ENCODE measurements around the gene PSPH. TPM values are rescaled to one million over a fixed set of nuclear protein-coding genes. Genes with fewer than 3 reads are reported as not detected.

The PSPH gene
- total and polyA plus RNA-seq, 2 donors (not counting 1 experiment from before 2014, with no cell fraction given) = 14.4 to 74.3 TPM

- TF ChIP-seq CTCF (conservative IDR thresholded peaks at IDR 0.05 in 1 of 2, IDR thresholded peaks at IDR 0.05 in 1 of 2; ENCODE audit: low read depth in 1 of 2, low read length in 2 of 2) (no peak), EZH2 (IDR thresholded peaks at IDR 0.05; ENCODE audit: low read length, missing control alignments) (no peak)
- no peak overlapping the region for H3K4me3 ChIP-seq (replicated peaks in 1 of 4; ENCODE audit: control extremely low read depth in 1 of 4, insufficient read depth in 1 of 4, low read depth in 3 of 4, low read length in 4 of 4)
- no peaks in the 10 kb centered on the region for H4K20me1 ChIP-seq (ENCODE audit: control insufficient read depth, extremely low read depth, insufficient read depth, low read length)
- H3K9me3 ChIP-seq (ENCODE audit: control insufficient read depth, insufficient read depth, low read depth, low read length) = no peaks in the 10 kb centered on the region
- no peaks in the 10 kb centered on the region for H3K4me1 ChIP-seq (ENCODE audit: control insufficient read depth, extremely low read depth, insufficient read depth, low read length)
- H3K27ac ChIP-seq (ENCODE audit: insufficient read depth, low read length) = no peak overlapping the region
- peaks cover 4% of the 10 kb centered on the region for H3K79me2 ChIP-seq (ENCODE audit: control insufficient read depth, insufficient read depth, low read length)
- DNase-seq (ENCODE audit: low read depth in 2 of 2) = no peak
- no peak overlapping the region for H3K4me2 ChIP-seq (ENCODE audit: extremely low read depth, insufficient read depth, low read length)
- H3K36me3 ChIP-seq (ENCODE audit: control insufficient read depth, insufficient read depth, low read length) = no peaks in the 10 kb centered on the region
- no peak overlapping the region for H3K9ac ChIP-seq (ENCODE audit: insufficient read depth, low read length)
- H3K27me3 ChIP-seq (ENCODE audit: control insufficient read depth, insufficient read depth, low read length) = no peaks in the 10 kb centered on the region
- no peak overlapping the region for H2AFZ ChIP-seq (ENCODE audit: low read length)
These were observed 80.7 kb downstream of the PSPH start for GRCh38 chr7:55970561-55970960.

- TF ChIP-seq CTCF (conservative IDR thresholded peaks at IDR 0.05 in 1 of 2, IDR thresholded peaks at IDR 0.05 in 1 of 2; ENCODE audit: low read depth in 1 of 2, low read length in 2 of 2) (no peak), EZH2 (IDR thresholded peaks at IDR 0.05; ENCODE audit: low read length, missing control alignments) (no peak)
- Histone ChIP-seq H3K27me3 (ENCODE audit: control insufficient read depth, insufficient read depth, low read length) (no peaks in the 10 kb centered on the region), H3K4me2 (ENCODE audit: extremely low read depth, insufficient read depth, low read length) (no peak overlapping the region), H3K4me3 (replicated peaks in 1 of 4; ENCODE audit: control extremely low read depth in 1 of 4, insufficient read depth in 1 of 4, low read depth in 3 of 4, low read length in 4 of 4) (no peak overlapping the region), H4K20me1 (ENCODE audit: control insufficient read depth, extremely low read depth, insufficient read depth, low read length) (no peaks in the 10 kb centered on the region), H3K79me2 (ENCODE audit: control insufficient read depth, insufficient read depth, low read length) (peaks cover 5% of the 10 kb centered on the region), H3K9me3 (ENCODE audit: control insufficient read depth, insufficient read depth, low read depth, low read length) (no peaks in the 10 kb centered on the region), H3K4me1 (ENCODE audit: control insufficient read depth, extremely low read depth, insufficient read depth, low read length) (no peaks in the 10 kb centered on the region), H3K36me3 (ENCODE audit: control insufficient read depth, insufficient read depth, low read length) (no peaks in the 10 kb centered on the region), H2AFZ (ENCODE audit: low read length) (no peak overlapping the region), H3K9ac (ENCODE audit: insufficient read depth, low read length) (no peak overlapping the region), H3K27ac (ENCODE audit: insufficient read depth, low read length) (no peak overlapping the region)
- no peak for DNase-seq (ENCODE audit: low read depth in 2 of 2)
These were observed 81.9 kb downstream of the PSPH start for GRCh38 chr7:55969391-55969790.

GRCh38 chr7:55966851-55967250, 84.4 kb downstream of the PSPH start:
- no peak overlapping the region for H3K9ac ChIP-seq (ENCODE audit: insufficient read depth, low read length)
- peaks cover 5% of the 10 kb centered on the region for H3K4me1 ChIP-seq (ENCODE audit: control insufficient read depth, extremely low read depth, insufficient read depth, low read length)
- peaks cover 5% of the 10 kb centered on the region for H3K79me2 ChIP-seq (ENCODE audit: control insufficient read depth, insufficient read depth, low read length)
- no peaks in the 10 kb centered on the region for H4K20me1 ChIP-seq (ENCODE audit: control insufficient read depth, extremely low read depth, insufficient read depth, low read length)
- H3K27ac ChIP-seq (ENCODE audit: insufficient read depth, low read length) = no peak overlapping the region
- H3K9me3 ChIP-seq (ENCODE audit: control insufficient read depth, insufficient read depth, low read depth, low read length) = no peaks in the 10 kb centered on the region
- H2AFZ ChIP-seq (ENCODE audit: low read length) = no peak overlapping the region
- no peak overlapping the region for H3K4me3 ChIP-seq (replicated peaks in 1 of 4; ENCODE audit: control extremely low read depth in 1 of 4, insufficient read depth in 1 of 4, low read depth in 3 of 4, low read length in 4 of 4)
- H3K27me3 ChIP-seq (ENCODE audit: control insufficient read depth, insufficient read depth, low read length) = no peaks in the 10 kb centered on the region
- no peak for DNase-seq (ENCODE audit: low read depth in 2 of 2)
- H3K4me2 ChIP-seq (ENCODE audit: extremely low read depth, insufficient read depth, low read length) = no peak overlapping the region
- TF ChIP-seq EZH2 (IDR thresholded peaks at IDR 0.05; ENCODE audit: low read length, missing control alignments) (no peak), CTCF (conservative IDR thresholded peaks at IDR 0.05 in 1 of 2, IDR thresholded peaks at IDR 0.05 in 1 of 2; ENCODE audit: low read depth in 1 of 2, low read length in 2 of 2) (no peak)
- no peaks in the 10 kb centered on the region for H3K36me3 ChIP-seq (ENCODE audit: control insufficient read depth, insufficient read depth, low read length)

Data from fibroblast of lung (primary cell).